Stimulated activated CD8-positive, alpha-beta memory T cell treated with anti-CD3 and anti-CD28 coated beads, Interleukin-4, amount 100 ng/mL, for 24 hours (primary cell): Measurements from ENCODE around the gene MCF2L.

Source experiments
- DNase-seq: peaks from one replicate; pipeline ENCODE4 v3.0.0-alpha.2; 2020; ENCODE audit warnings: low read depth

MCF2L gene

GRCh38 chr13:113148407-113148806 lies 179.4 kb downstream of the MCF2L start:
- no peak for DNase-seq

DNA sequence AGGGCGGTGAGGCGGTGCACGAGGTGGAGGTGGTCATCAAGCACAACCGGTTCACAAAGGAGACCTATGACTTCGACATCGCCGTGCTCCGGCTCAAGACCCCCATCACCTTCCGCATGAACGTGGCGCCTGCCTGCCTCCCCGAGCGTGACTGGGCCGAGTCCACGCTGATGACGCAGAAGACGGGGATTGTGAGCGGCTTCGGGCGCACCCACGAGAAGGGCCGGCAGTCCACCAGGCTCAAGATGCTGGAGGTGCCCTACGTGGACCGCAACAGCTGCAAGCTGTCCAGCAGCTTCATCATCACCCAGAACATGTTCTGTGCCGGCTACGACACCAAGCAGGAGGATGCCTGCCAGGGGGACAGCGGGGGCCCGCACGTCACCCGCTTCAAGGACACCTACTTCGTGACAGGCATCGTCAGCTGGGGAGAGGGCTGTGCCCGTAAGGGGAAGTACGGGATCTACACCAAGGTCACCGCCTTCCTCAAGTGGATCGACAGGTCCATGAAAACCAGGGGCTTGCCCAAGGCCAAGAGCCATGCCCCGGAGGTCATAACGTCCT lies 180.0 kb downstream of the MCF2L start:
- no peak for DNase-seq
